Small intestine (tissue), 7 donors: ENCODE measurements around the gene MZT2B. TPM values are rescaled to one million over a fixed set of nuclear protein-coding genes. Genes with fewer than 3 reads are reported as not detected.
"Not testable (repeated sequence)": the region's sequence is repeated elsewhere in the genome, so short reads cannot be mapped to it uniquely, and the experiment has no call there.

ENCODE experiments used
- DNase-seq, 2 donors: peaks; one replicate each; pipeline versions ENCODE4 v3.0.0 to v3.0.0-alpha.2; 2013
- FAIRE-seq: peaks from 2 replicates; lab custom pipeline; 2012; peaks lifted over from hg19 to GRCh38; lab: Jason Lieb, UNC
- H3K27ac ChIP-seq, 3 donors: one replicate each; pipeline ENCODE4 v1.5.1; 2013; ENCODE audit warnings: low read length in 2 of 3, mild to moderate bottlenecking in 2 of 3, control low read depth in 1 of 3, inconsistent platforms in 1 of 3, low read depth in 1 of 3, moderate library complexity in 1 of 3
- H3K27me3 ChIP-seq, 3 donors: one replicate each; pipeline ENCODE4 v1.6.1; 2013; ENCODE audit warnings: low read length in 3 of 3, inconsistent platforms in 1 of 3; ENCODE audit not compliant: control insufficient read depth in 3 of 3, insufficient read depth in 3 of 3
- H3K36me3 ChIP-seq, 3 donors: one replicate each; pipeline ENCODE4 v1.6.1; 2013; ENCODE audit warnings: low read length in 3 of 3, inconsistent platforms in 1 of 3, low read depth in 1 of 3, mild to moderate bottlenecking in 1 of 3, moderate library complexity in 1 of 3; ENCODE audit not compliant: control insufficient read depth in 3 of 3, insufficient read depth in 2 of 3
- H3K4me1 ChIP-seq, 3 donors: one replicate each; pipeline ENCODE4 v1.6.1; 2013; ENCODE audit warnings: low read length in 2 of 3, inconsistent platforms in 1 of 3, low read depth in 1 of 3, mild to moderate bottlenecking in 1 of 3, moderate library complexity in 1 of 3; ENCODE audit not compliant: control insufficient read depth in 3 of 3, insufficient read depth in 2 of 3
- H3K4me3 ChIP-seq, 3 donors: one replicate each; pipeline ENCODE4 v1.5.1; 2013; ENCODE audit warnings: low read length in 3 of 3, control low read depth in 1 of 3, inconsistent platforms in 1 of 3, low read depth in 1 of 3, mild to moderate bottlenecking in 1 of 3, moderate library complexity in 1 of 3
- H3K9me3 ChIP-seq, 2 donors: one replicate each; pipeline ENCODE4 v1.6.1; 2013; ENCODE audit warnings: low read depth in 1 of 2, low read length in 1 of 2; ENCODE audit not compliant: control insufficient read depth in 2 of 2, insufficient read depth in 1 of 2
- WGBS, 3 donors: extraction: QIAGEN DNeasy Blood & Tissue Kit; methylation state at CpG; one replicate each; pipeline ENCODE4 v1.1.7; 2013; 5-methylcytosine and 5-hydroxymethylcytosine counted together
- polyA plus RNA-seq, 4 donors: library from polyadenylated mRNA; stranded (reverse) in 3 of 4; unstranded in 1 of 4; fragments of 200-250 nt in 3 of 4; fragments of 120-200 nt in 1 of 4; gene quantifications; one replicate each; pipeline versions ENCODE4 v1.2.1 to v1.2.3, GENCODE V29; 2013
- donor health status: healthy with polysubstance abuse.
- donor health status: control.
- donor health status: control.
- donor health status: Bipolar disorder and iron deficiency.
- donor health status: healthy.

The MZT2B gene
- polyA plus RNA-seq, 4 donors, result 161 to 317 (median 245) TPM

DNA sequence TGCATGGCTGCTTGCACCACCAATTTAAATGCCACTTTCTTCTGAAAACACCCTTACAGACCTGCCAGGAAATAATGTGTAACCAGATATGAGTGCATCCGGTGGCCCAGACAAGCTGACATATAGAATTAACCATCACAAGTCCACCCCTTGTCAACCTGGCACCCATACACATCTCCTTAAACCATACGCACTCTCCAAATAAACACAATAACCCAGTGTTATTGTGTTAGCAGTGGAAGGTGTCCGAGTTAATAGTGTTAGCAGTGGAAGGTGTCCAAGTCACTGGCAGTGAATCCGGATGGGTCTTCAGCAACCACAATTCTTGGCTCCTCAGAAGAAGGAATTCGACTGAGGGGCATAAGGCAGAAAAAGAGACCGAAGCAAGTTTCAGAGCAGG is 33.5 kb upstream of the MZT2B start:
- H3K4me3 ChIP-seq, DNase-seq, H3K27me3 ChIP-seq, H3K27ac ChIP-seq, H3K9me3 ChIP-seq, H3K4me1 ChIP-seq, FAIRE-seq: not testable (repeated sequence)
- H3K36me3 ChIP-seq, result peaks cover 0 to 22% (median 9%) of the 10 kb centered on the region in 3 donors
- WGBS, 3 donors, result 61 to 64% (median 62%) methylated on average over 6 of the region's 6 CpGs

DNA sequence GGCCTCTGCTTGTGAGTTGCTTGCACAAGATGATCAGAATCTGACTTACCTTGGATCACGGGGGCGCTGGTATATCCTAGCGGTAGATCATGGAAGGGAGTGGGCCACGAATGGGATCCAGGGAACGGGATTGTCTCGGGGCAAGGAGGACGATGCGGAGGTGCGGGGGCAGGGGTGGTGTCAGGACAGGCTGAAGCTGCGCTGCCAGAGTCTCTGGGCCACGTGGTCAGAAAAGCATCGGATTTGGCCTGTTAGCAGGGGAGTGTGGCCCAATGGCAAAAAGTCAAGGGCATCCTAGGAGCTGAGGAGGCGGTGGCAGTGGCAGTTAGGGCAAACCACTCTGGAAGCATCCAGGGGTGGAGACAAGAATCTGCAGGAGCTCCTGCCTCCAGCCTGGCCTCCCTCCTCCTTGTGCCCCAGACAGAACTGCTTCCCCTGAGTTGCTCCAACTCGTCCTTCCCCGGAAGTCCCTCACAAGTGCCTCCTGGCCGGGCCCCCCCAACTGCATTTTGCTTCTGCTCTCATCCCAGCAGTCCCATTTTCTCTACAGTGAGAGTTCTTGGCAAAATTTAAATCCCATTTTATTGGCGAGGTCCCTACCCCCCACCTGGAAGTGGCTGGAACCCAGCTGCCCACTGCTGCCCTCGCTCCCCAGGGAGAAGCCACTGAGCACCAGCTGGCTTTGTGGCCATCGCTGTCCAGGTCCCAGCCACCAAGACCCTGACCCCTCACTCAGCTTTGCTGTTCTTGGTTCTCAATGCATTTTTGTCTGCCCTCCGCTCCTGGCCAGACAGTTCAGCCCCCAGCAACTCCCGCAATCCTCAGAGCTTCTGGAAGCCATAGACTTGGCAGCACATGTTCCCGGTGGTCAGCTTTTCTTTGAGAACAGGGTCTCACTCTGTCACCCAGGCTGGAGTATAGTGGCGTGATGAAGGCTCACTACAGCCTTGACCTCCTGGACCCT is 31.6 kb upstream of the MZT2B start:
- no peaks in the 10 kb centered on the region for H3K9me3 ChIP-seq
- H3K36me3 ChIP-seq, result peaks cover 0 to 36% (median 12%) of the 10 kb centered on the region in 3 donors
- 88 to 89% (median 89%) methylated on average over 21 to 23 of the region's 23 CpGs for WGBS, 3 donors
- DNase-seq (no peak), FAIRE-seq (no peak)
- no peak overlapping the region for H3K27ac ChIP-seq
- H3K4me1 ChIP-seq, result no peaks in the 10 kb centered on the region
- no peak overlapping the region for H3K4me3 ChIP-seq
- H3K27me3 ChIP-seq, result peaks cover 0 to under 1% (median 0%) of the 10 kb centered on the region in 3 donors

GRCh38 chr2:130151145-130151512 is 30.9 kb upstream of the MZT2B start:
- H3K4me3 ChIP-seq, H3K27ac ChIP-seq, FAIRE-seq, DNase-seq, H3K4me1 ChIP-seq, H3K27me3 ChIP-seq, H3K9me3 ChIP-seq: not testable (repeated sequence)
- H3K36me3 ChIP-seq, result peaks cover 0 to 40% (median 13%) of the 10 kb centered on the region in 3 donors
- WGBS, 3 donors, result 64 to 71% (median 65%) methylated on average over 5 of the region's 5 CpGs

DNA sequence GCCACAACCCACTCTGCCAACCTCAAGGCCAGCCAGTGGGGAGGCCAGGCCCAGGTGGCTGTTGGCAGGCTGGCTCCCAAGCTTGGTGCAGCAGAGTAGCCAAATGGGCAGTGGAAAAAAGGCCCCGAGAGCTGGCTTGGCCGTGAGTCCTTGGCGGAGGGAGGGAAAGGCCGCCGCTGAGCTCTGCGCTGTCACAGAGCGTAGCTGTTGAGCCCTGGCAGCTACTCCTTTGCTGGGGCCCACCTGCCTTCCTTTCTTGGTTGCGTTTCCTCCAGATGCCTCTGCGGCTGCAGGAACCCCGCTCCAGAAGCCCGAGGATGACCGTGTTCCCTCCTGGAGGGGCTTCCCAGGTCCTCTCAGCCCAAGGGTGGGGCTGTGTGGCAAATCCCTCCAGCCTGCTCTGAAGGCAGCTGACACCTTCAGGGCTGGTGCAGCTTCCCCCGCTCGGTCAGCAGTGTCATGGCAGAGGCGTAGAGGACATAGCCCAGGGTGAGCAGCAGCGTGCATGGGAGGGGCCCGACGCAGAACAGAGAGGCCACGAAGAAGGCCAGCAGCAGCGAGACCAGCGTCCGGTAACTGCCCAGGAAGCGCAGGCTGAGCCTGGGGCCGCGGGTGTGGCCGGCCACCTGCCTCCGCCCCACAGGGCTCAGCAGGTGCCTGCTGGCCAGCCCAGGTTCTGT is 29.8 kb upstream of the MZT2B start:
- H3K4me3 ChIP-seq, H3K4me1 ChIP-seq, FAIRE-seq, H3K9me3 ChIP-seq, H3K27ac ChIP-seq, H3K27me3 ChIP-seq, DNase-seq: not testable (repeated sequence)
- H3K36me3 ChIP-seq, result peaks cover 0 to 45% (median 13%) of the 10 kb centered on the region in 3 donors
- 91 to 93% (median 91%) methylated on average over 14 to 27 of the region's 27 CpGs for WGBS, 3 donors

DNA sequence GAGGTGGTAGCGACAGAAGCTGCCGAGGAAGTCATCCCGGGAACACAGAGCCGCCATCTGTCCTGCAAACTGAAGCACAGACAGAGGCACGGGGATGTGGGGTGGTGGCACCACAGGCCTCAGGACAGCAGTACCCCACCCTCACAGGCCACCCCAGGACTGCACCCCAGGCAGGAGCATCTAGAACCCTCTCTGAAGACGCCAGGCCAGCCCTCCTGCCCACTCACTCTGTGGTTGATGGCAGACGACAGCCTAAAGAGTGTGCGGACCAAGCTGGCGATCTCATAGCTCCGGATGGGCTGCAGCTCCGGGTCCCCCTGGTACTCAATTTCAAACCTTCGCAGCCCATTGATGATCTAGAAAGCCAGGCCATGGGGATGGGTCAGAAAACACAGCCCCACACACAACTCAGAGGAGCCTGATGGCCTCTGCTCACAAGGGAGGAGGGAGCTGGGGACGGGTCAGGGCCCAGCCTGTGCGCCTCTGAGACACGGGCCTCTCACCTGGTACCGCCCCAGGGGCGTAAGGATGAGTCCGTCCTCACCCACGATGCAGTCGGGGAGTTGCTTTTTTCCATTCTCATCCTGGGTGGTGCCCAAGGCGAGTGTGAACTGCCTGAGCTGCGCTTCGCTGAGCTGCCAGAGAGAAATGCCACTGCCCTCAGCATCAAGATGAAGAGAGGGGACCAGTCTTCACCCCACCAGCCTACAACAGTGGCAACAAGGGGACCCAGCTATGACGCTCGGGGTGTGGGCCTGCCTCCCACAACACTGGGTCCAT is 29.1 kb upstream of the MZT2B start:
- no peaks in the 10 kb centered on the region for H3K4me1 ChIP-seq
- H3K36me3 ChIP-seq, result peaks cover 0 to 51% (median 13%) of the 10 kb centered on the region in 3 donors
- H3K27ac ChIP-seq, result no peak overlapping the region
- H3K4me3 ChIP-seq, result no peak overlapping the region
- H3K9me3 ChIP-seq, result no peaks in the 10 kb centered on the region
- DNase-seq (no peak), FAIRE-seq (no peak)
- H3K27me3 ChIP-seq, result no peaks in the 10 kb centered on the region
- 93 to 94% (median 94%) methylated on average over 25 of the region's 25 CpGs for WGBS, 3 donors

GRCh38 chr2:130153721-130154422 is 28.2 kb upstream of the MZT2B start:
- not testable (repeated sequence) for H3K27me3 ChIP-seq, DNase-seq, H3K4me3 ChIP-seq, H3K27ac ChIP-seq, FAIRE-seq, H3K9me3 ChIP-seq, H3K4me1 ChIP-seq
- peaks cover 2 to 53% (median 13%) of the 10 kb centered on the region in 3 donors for H3K36me3 ChIP-seq
- WGBS, 3 donors, result 92 to 96% (median 92%) methylated on average over 18 to 23 of the region's 23 CpGs

- not testable (repeated sequence) for H3K4me3 ChIP-seq, H3K4me1 ChIP-seq, DNase-seq, H3K27me3 ChIP-seq, H3K9me3 ChIP-seq, FAIRE-seq, H3K27ac ChIP-seq
- 89 to 97% (median 92%) methylated on average over 4 to 8 of the region's 8 CpGs for WGBS, 3 donors
- H3K36me3 ChIP-seq, result peaks cover 2 to 54% (median 13%) of the 10 kb centered on the region in 3 donors
Observed at GRCh38 chr2:130154423-130154770, 27.7 kb upstream of the MZT2B start.
